Kidney epithelial cell (primary cell): ENCODE measurements around the gene SALL1. TPM values are rescaled to one million over a fixed set of nuclear protein-coding genes. Genes with fewer than 3 reads are reported as not detected.

Experiments
- DNase-seq: peaks from one replicate; pipeline ENCODE4 v3.0.0-alpha.2; 2010; ENCODE audit warnings: low read depth
- H3K27me3 ChIP-seq: 2 replicates; pipeline ENCODE4 v1.6.0; 2011; ENCODE audit warnings: low read length; ENCODE audit not compliant: control insufficient read depth, insufficient read depth
- H3K36me3 ChIP-seq: 2 replicates; pipeline ENCODE4 v1.5.1; 2011; ENCODE audit warnings: low read length; ENCODE audit not compliant: control insufficient read depth, insufficient read depth
- H3K4me3 ChIP-seq: 2 replicates; pipeline ENCODE4 v1.5.1; 2011; ENCODE audit warnings: low read depth, mild to moderate bottlenecking, control low read depth, low read length
- total RNA-seq: library from RNA; depleted of rRNA; stranded (reverse); fragments of >200 nt; gene quantifications from 2 replicates; pipeline ENCODE4 v1.2.3, GENCODE V29; 2015
- TF ChIP-seq, protein P1 (sequence below): IDR thresholded peaks from 2 replicates; pipeline ENCODE4 v1.5.1; 2011; ENCODE audit warnings: mild to moderate bottlenecking, moderate library complexity, low read length, control low read depth, inconsistent platforms; ENCODE audit not compliant: insufficient read depth, poor library complexity, severe bottlenecking

The SALL1 gene
- total RNA-seq, 1 donor from 2014 or later: 12.3 TPM

DNA sequence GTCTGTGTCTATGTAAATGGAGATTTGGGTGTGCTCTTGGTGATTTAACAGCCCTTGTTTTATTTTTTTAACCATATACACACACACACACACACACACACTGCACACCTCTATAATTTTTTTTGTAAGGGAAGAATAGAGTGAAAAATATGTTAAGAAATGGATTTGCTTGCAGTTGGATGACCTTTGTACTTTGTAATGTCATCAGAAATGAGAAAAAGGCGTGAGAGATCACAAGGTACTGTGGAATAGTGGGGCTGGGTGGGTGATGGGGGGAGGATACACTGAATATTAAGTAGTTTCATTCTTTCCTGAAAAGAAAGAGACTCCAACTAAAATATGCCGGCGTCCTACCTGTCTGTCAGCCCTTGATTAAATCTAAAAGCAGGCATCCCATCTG, 38.7 kb downstream of the SALL1 start:
- H3K36me3 ChIP-seq: no peaks in the 10 kb centered on the region
- no peak overlapping the region for H3K4me3 ChIP-seq
- no peak for DNase-seq
- TF ChIP-seq, protein P1, sequence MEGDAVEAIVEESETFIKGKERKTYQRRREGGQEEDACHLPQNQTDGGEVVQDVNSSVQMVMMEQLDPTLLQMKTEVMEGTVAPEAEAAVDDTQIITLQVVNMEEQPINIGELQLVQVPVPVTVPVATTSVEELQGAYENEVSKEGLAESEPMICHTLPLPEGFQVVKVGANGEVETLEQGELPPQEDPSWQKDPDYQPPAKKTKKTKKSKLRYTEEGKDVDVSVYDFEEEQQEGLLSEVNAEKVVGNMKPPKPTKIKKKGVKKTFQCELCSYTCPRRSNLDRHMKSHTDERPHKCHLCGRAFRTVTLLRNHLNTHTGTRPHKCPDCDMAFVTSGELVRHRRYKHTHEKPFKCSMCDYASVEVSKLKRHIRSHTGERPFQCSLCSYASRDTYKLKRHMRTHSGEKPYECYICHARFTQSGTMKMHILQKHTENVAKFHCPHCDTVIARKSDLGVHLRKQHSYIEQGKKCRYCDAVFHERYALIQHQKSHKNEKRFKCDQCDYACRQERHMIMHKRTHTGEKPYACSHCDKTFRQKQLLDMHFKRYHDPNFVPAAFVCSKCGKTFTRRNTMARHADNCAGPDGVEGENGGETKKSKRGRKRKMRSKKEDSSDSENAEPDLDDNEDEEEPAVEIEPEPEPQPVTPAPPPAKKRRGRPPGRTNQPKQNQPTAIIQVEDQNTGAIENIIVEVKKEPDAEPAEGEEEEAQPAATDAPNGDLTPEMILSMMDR: no peak
- peaks cover 22% of the 10 kb centered on the region for H3K27me3 ChIP-seq

DNA sequence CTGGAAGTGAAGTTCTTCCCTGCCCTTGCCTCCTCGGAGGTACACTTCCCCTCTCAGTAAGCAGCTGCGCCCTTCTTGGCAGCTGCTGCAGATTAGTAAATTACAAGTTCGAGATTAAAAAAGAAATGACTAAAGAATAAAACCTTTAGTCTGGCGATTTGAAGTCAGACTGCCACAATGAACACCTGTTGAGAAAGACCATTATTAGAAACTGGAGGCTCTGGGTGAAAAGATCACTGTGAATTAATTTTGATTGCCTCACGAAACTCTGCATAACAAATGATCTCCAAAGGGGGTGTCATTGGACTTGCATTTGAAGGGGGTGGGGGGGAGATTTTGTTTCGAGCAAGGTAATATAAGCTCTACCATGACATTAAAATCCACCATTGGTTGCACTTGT, 39.3 kb downstream of the SALL1 start:
- Histone ChIP-seq H3K36me3 (no peaks in the 10 kb centered on the region), H3K27me3 (peaks cover 26% of the 10 kb centered on the region), H3K4me3 (no peak overlapping the region)
- TF ChIP-seq, protein P1: no peak
- no peak for DNase-seq

DNA sequence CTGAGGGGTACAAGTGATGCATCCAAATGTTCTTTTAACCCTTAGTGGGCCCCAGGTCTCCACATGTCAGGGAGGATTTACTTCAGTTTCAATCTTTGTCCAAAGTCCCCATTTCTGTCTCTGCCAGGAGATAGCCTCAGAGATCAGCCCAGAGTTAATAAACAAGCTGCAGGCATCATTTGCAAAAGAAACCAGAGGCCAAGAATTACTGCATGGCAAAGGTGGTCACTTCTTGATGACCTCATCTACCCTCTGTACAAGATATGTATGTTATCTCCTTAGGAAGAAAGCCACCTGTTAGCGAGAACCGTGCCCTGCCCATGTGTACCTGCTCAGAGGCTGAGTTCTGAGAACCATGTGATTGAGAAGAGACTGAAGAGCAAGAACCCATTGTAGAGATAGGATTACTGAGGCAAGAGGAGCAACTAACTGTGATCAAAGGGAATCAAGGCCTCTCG, 40.3 kb downstream of the SALL1 start:
- peaks cover 24% of the 10 kb centered on the region for H3K27me3 ChIP-seq
- DNase-seq: no peak
- TF ChIP-seq, protein P1: no peak
- H3K4me3 ChIP-seq: no peak overlapping the region
- no peaks in the 10 kb centered on the region for H3K36me3 ChIP-seq

DNA sequence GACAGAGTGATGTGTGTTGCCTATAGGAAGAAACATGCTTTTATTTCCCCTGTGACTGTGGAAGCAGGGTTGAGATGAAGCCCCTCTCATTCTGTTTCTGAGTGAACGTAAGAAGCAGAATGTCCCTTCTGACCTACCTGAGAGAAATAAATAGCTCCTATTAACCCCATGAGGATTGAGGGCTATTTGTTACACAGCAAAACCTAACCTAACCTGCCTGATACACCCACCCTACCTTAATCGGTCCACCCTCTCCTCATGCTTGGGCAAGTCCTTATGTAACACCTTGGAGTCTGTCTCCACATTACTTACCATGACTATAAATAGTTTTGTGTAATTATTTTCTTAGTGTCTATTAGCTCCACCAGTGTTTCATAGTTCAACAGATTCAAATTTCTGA, 41.9 kb downstream of the SALL1 start:
- no peaks in the 10 kb centered on the region for H3K36me3 ChIP-seq
- no peak for DNase-seq
- H3K4me3 ChIP-seq: no peak overlapping the region
- H3K27me3 ChIP-seq: peaks cover 21% of the 10 kb centered on the region
- TF ChIP-seq, protein P1: no peak

DNA sequence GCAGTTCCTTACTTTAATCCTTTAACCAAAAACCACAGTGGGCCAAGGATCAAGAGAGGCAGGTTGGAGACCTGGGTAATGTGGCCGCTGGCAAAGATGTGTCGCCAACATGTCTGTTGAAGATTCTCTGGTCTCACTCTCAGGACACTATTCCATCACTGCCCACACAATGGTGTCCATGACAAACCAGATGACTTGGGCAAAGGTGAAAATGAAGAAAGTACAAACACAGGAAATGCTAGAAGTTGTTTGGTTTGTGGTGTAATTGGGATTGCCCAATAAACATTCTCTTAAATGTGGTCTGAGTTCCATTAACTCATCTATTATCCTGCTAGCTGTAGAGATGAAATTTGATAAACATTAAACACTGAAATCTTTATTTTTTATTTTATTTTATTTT, 43.3 kb downstream of the SALL1 start:
- TF ChIP-seq, protein P1: no peak
- Histone ChIP-seq H3K27me3 (peaks cover 7% of the 10 kb centered on the region), H3K4me3 (no peak overlapping the region), H3K36me3 (no peaks in the 10 kb centered on the region)
- no peak for DNase-seq

DNA sequence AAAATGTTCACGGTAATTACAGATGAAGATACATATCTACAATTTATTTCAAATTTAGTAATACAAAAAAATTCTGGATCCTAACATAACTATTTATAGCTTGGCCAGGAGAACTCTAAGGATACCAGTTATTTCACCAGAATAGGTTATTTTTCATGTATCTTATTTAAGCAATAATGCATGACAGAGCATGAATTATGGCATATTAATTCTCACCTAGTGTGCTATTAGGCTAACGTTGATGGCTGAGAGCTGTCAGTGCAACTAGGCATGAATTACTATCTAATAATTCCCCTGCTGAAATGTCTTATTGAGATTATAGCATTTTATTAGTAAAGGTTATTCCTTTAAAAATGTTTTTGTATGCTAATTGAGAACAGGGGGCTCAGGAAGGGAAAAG, 44.5 kb downstream of the SALL1 start:
- TF ChIP-seq, protein P1: no peak
- peaks cover 7% of the 10 kb centered on the region for H3K27me3 ChIP-seq
- no peak for DNase-seq
- H3K4me3 ChIP-seq: no peak overlapping the region
- H3K36me3 ChIP-seq: no peaks in the 10 kb centered on the region
